Vagina (tissue), 2 donors: ENCODE data around the gene AP1G2.

ENCODE experiments used
- CTCF ChIP-seq, 3 experiments: fragments of 450-650 bp in 2 of 3; fragments of 200-600 bp in 1 of 3; sonication (generic) in 1 of 3; IDR thresholded peaks; one replicate each; pipeline ENCODE4 v1.5.1; 2017 to 2019; ENCODE audit warnings: antibody characterized with exemption in 3 of 3, mild to moderate bottlenecking in 2 of 3, moderate library complexity in 2 of 3
- POLR2A ChIP-seq, 2 donors: fragments of 450-650 bp; IDR thresholded peaks; one replicate each; pipeline ENCODE4 v1.6.1; 2017; ENCODE audit warnings: antibody characterized with exemption in 2 of 2, mild to moderate bottlenecking in 2 of 2, moderate library complexity in 2 of 2
- POLR2AphosphoS5 ChIP-seq, 2 donors: sonication (generic); formaldehyde crosslinking; IDR thresholded peaks; one replicate each; pipeline ENCODE4 v1.9.0; 2017; ENCODE audit warnings: antibody characterized with exemption in 2 of 2, mild to moderate bottlenecking in 2 of 2, low read depth in 1 of 2; ENCODE audit not compliant: insufficient read depth in 1 of 2

- TF ChIP-seq POLR2A (IDR thresholded peaks at IDR 0.05) (no peak), CTCF (IDR thresholded peaks at IDR 0.05) (no peak), POLR2AphosphoS5 (IDR thresholded peaks at IDR 0.05; ENCODE audit: insufficient read depth in 1 of 2, low read depth in 1 of 2) (no peak)
Observed at GRCh38 chr14:23520899-23521533, 46.6 kb downstream of the AP1G2 start.
